CD4-positive, alpha-beta T cell (primary cell): ENCODE data around the gene AKR1C8. TPM values are rescaled to one million over a fixed set of nuclear protein-coding genes. Genes with fewer than 3 reads are reported as not detected.
A peak's percentile ranks its signal among the peaks of the same experiment; 100 is the strongest.
"Not testable (repeated sequence)": the region's sequence is repeated elsewhere in the genome, so short reads cannot be mapped to it uniquely, and the experiment has no call there.

ENCODE experiments used
- ATAC-seq: fragments of 200-7000 bp; cut with Tn5 transposase; one replicate; pipeline ENCODE4 v1.10.0; 2022; ENCODE audit warnings: mild to moderate bottlenecking; ENCODE audit not compliant: poor library complexity
- CTCF ChIA-PET: fragments of 350-600 bp; sonication (Branson Sonifier 250); formaldehyde crosslinking; loops from one replicate; lab custom pipeline; 2021; ENCODE audit warnings: antibody characterized with exemption, inconsistent platforms; lab: Charles Lee
- POLR2A ChIA-PET: fragments of 350-600 bp; sonication (Branson Sonifier 250); formaldehyde crosslinking; loops from one replicate; lab custom pipeline; 2021; ENCODE audit warnings: antibody characterized with exemption, inconsistent platforms; lab: Charles Lee
- DNase-seq, 14 experiments: peaks; one replicate each; pipeline ENCODE4 v3.0.0-alpha.2; 2013 to 2020; ENCODE audit warnings: mixed read lengths in 2 of 14
- H3K27ac ChIP-seq, 2 donors: one replicate each; pipeline versions ENCODE4 v1.5.1 to v1.7.0; 2013; ENCODE audit warnings: low read length in 2 of 2, low read depth in 1 of 2, mild to moderate bottlenecking in 1 of 2
- H3K27me3 ChIP-seq, 2 experiments: 1 replicate in 1 of 2; 2 replicates in 1 of 2; pipeline versions ENCODE4 v1.6.1 to v1.7.0; 2013; ENCODE audit warnings: low read length in 2 of 2, control low read depth in 1 of 2, mild to moderate bottlenecking in 1 of 2, moderate library complexity in 1 of 2; ENCODE audit not compliant: insufficient read depth in 2 of 2, control insufficient read depth in 1 of 2
- H3K36me3 ChIP-seq: one replicate; pipeline ENCODE4 v1.6.1; 2013; ENCODE audit warnings: low read length, control low read depth; ENCODE audit not compliant: insufficient read depth
- H3K4me1 ChIP-seq: one replicate; pipeline ENCODE4 v1.6.1; 2013; ENCODE audit warnings: low read length, control low read depth; ENCODE audit not compliant: insufficient read depth
- H3K4me3 ChIP-seq: one replicate; pipeline ENCODE4 v1.5.1; 2013; ENCODE audit warnings: mild to moderate bottlenecking, low read length, moderate library complexity
- H3K9me3 ChIP-seq, 2 experiments: 1 replicate in 1 of 2; 2 replicates in 1 of 2; pipeline versions ENCODE4 v1.6.1 to v1.7.0; 2013; ENCODE audit warnings: low read length in 2 of 2, mild to moderate bottlenecking in 2 of 2, control low read depth in 1 of 2, moderate library complexity in 1 of 2; ENCODE audit not compliant: control insufficient read depth in 1 of 2, insufficient read depth in 1 of 2
- H3K27ac Mint-ChIP-seq: one replicate; pipeline ENCODE4 v1.8.0; 2020; ENCODE audit warnings: mixed read lengths
- H3K27me3 Mint-ChIP-seq: one replicate; pipeline ENCODE4 v1.8.0; 2021; ENCODE audit warnings: mixed read lengths
- H3K36me3 Mint-ChIP-seq: one replicate; pipeline ENCODE4 v1.8.0; 2021; ENCODE audit warnings: low read depth, mixed read lengths
- H3K4me1 Mint-ChIP-seq: one replicate; pipeline ENCODE4 v1.8.0; 2021; ENCODE audit warnings: low read depth, mixed read lengths
- H3K4me3 Mint-ChIP-seq: one replicate; pipeline ENCODE4 v1.8.0; 2020; ENCODE audit warnings: mild to moderate bottlenecking, mixed read lengths
- H3K9me3 Mint-ChIP-seq: one replicate; pipeline ENCODE4 v1.8.0; 2020; ENCODE audit warnings: mixed read lengths
- CTCF ChIP-seq: fragments of 200-600 bp; IDR thresholded peaks from one replicate; pipeline ENCODE4 v1.8.0; 2022; ENCODE audit warnings: antibody characterized with exemption, mild to moderate bottlenecking
- intact Hi-C, 2 experiments: fragments of 100-400 bp; cut with DNase I in 1 of 2; cut with micrococcal nuclease in 1 of 2; formaldehyde crosslinking; loops; one replicate each; pipeline versions ENCODE4 v1.15.1 to v1.9.0; 2023 to 2025; cut with DNase I, micrococcal nuclease
- total RNA-seq, 174 experiments: library from RNA in 2 of 174; stranded (reverse) in 2 of 174; gene quantifications; one replicate each; pipeline ENCODE4 v1.2.3 and lab custom pipeline; 2021 to 2026

Gene AKR1C8
- total RNA-seq, 2 experiments from 2014 or later, result 0.27 to 0.28 TPM

GRCh38 chr10:5211696-5212536 is 27.0 kb upstream of the AKR1C8 start:
- Mint-ChIP-seq H3K4me3 (no peak overlapping the region), H3K9me3 (peaks cover 10% of the 10 kb centered on the region), H3K36me3 (no peaks in the 10 kb centered on the region), H3K27ac (no peak overlapping the region), H3K4me1 (peaks cover 1% of the 10 kb centered on the region), H3K27me3 (peaks cover 5% of the 10 kb centered on the region)
- TF ChIP-seq CTCF, result no peak
- H3K9me3 ChIP-seq, result no peaks in the 10 kb centered on the region
- H3K27me3 ChIP-seq, result no peaks in the 10 kb centered on the region
- CTCF ChIA-PET, result no interaction called here
- H3K4me1 ChIP-seq, result no peaks in the 10 kb centered on the region
- no peak overlapping the region for H3K4me3 ChIP-seq
- no peaks in the 10 kb centered on the region for H3K36me3 ChIP-seq
- intact Hi-C loops, result no loop called here
- POLR2A ChIA-PET, result no interaction called here
- DNase-seq (no peak), ATAC-seq (no peak)
- H3K27ac ChIP-seq, result no peak overlapping the region

- H3K36me3 Mint-ChIP-seq, H3K9me3 Mint-ChIP-seq, H3K27ac Mint-ChIP-seq, H3K4me1 ChIP-seq, H3K27ac ChIP-seq, ATAC-seq, intact Hi-C loops, H3K27me3 Mint-ChIP-seq, H3K36me3 ChIP-seq, H3K4me3 Mint-ChIP-seq, H3K4me3 ChIP-seq, H3K4me1 Mint-ChIP-seq, POLR2A ChIA-PET, H3K9me3 ChIP-seq, H3K27me3 ChIP-seq: not testable (repeated sequence)
- CTCF ChIA-PET, result interaction anchor here (1.6 kb wide), 1 partner anchor 10 kb away, joined by 3 read pairs; no protein-coding TSS in a partner anchor
- DNase-seq, result peak in 2 of 14 experiments; percentile 5 to 17
Measured at GRCh38 chr10:5210261-5210660, 25.3 kb upstream of the AKR1C8 start.

- DNase-seq, H3K9me3 Mint-ChIP-seq, H3K4me1 Mint-ChIP-seq, H3K27me3 Mint-ChIP-seq, H3K27ac ChIP-seq, H3K9me3 ChIP-seq, H3K36me3 Mint-ChIP-seq, H3K4me1 ChIP-seq, H3K4me3 Mint-ChIP-seq, intact Hi-C loops, H3K27ac Mint-ChIP-seq, H3K4me3 ChIP-seq, ATAC-seq, H3K27me3 ChIP-seq, POLR2A ChIA-PET, H3K36me3 ChIP-seq: not testable (repeated sequence)
- CTCF ChIA-PET, result interaction anchor here (1.6 kb wide), 1 partner anchor 9 kb away, joined by 3 read pairs; no protein-coding TSS in a partner anchor
Measured at GRCh38 chr10:5209776-5210175, 24.8 kb upstream of the AKR1C8 start.

- H3K4me1 ChIP-seq, result no peaks in the 10 kb centered on the region
- ATAC-seq (no peak), DNase-seq (no peak)
- H3K36me3 ChIP-seq, result no peaks in the 10 kb centered on the region
- intact Hi-C loops, result no loop called here
- CTCF ChIA-PET, result no interaction called here
- no peak overlapping the region for H3K4me3 ChIP-seq
- Mint-ChIP-seq H3K27me3 (no peaks in the 10 kb centered on the region), H3K36me3 (no peaks in the 10 kb centered on the region), H3K4me3 (no peak overlapping the region), H3K9me3 (peaks cover 8% of the 10 kb centered on the region), H3K27ac (no peak overlapping the region), H3K4me1 (peaks cover 7% of the 10 kb centered on the region)
- POLR2A ChIA-PET, result no interaction called here
- no peak for TF ChIP-seq CTCF
- no peaks in the 10 kb centered on the region for H3K27me3 ChIP-seq
- H3K27ac ChIP-seq, result no peak overlapping the region
- peaks cover 6 to 10% of the 10 kb centered on the region in 2 experiments for H3K9me3 ChIP-seq
Measured at GRCh38 chr10:5206799-5207198, 21.8 kb upstream of the AKR1C8 start.
